ENCODE data around the gene RAD51B.
A peak's percentile ranks its signal among the peaks of the same experiment; 100 is the strongest.

Gene RAD51B

GRCh38 chr14:68011406-68012028, 191.9 kb downstream of the RAD51B start:
- DNase-seq (ENCODE audit: low read depth): no peak
- TF ChIP-seq, protein P1, sequence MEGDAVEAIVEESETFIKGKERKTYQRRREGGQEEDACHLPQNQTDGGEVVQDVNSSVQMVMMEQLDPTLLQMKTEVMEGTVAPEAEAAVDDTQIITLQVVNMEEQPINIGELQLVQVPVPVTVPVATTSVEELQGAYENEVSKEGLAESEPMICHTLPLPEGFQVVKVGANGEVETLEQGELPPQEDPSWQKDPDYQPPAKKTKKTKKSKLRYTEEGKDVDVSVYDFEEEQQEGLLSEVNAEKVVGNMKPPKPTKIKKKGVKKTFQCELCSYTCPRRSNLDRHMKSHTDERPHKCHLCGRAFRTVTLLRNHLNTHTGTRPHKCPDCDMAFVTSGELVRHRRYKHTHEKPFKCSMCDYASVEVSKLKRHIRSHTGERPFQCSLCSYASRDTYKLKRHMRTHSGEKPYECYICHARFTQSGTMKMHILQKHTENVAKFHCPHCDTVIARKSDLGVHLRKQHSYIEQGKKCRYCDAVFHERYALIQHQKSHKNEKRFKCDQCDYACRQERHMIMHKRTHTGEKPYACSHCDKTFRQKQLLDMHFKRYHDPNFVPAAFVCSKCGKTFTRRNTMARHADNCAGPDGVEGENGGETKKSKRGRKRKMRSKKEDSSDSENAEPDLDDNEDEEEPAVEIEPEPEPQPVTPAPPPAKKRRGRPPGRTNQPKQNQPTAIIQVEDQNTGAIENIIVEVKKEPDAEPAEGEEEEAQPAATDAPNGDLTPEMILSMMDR (conservative IDR thresholded peaks at IDR 0.05; ENCODE audit: low read depth, low read length): no peak
- no peak overlapping the region for H3K4me3 ChIP-seq (ENCODE audit: low read length)

DNA sequence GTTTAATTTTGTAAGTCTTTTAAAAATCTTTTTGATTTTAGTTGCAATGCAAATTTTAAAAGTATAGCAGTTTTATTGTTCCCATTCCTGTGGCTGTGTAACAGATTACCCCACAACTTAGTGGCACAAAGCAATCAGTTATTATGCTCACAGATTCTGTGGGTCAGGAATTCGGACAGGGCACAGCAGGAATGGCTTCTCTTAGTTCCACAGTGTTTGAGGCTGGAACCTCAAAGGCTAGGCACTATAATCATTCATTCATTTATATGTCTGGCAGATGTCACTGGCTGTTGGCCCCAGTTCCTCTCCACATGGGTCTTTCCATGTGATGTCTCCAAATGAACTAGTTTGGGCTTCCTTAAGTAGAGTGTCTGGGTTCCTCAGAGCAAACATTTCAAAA, 193.3 kb downstream of the RAD51B start:
- H3K4me3 ChIP-seq (ENCODE audit: low read length): no peak overlapping the region
- TF ChIP-seq, protein P1 (conservative IDR thresholded peaks at IDR 0.05; ENCODE audit: low read depth, low read length): no peak
- no peak for DNase-seq (ENCODE audit: low read depth)

GRCh38 chr14:68013326-68013725, 193.7 kb downstream of the RAD51B start:
- DNase-seq (ENCODE audit: low read depth): no peak
- no peak overlapping the region for H3K4me3 ChIP-seq (ENCODE audit: low read length)
- TF ChIP-seq, protein P1 (conservative IDR thresholded peaks at IDR 0.05; ENCODE audit: low read depth, low read length): no peak

GRCh38 chr14:68014771-68015170, 195.2 kb downstream of the RAD51B start:
- TF ChIP-seq, protein P1 (conservative IDR thresholded peaks at IDR 0.05; ENCODE audit: low read depth, low read length): no peak
- no peak for DNase-seq (ENCODE audit: low read depth)
- H3K4me3 ChIP-seq (ENCODE audit: low read length): no peak overlapping the region

DNA sequence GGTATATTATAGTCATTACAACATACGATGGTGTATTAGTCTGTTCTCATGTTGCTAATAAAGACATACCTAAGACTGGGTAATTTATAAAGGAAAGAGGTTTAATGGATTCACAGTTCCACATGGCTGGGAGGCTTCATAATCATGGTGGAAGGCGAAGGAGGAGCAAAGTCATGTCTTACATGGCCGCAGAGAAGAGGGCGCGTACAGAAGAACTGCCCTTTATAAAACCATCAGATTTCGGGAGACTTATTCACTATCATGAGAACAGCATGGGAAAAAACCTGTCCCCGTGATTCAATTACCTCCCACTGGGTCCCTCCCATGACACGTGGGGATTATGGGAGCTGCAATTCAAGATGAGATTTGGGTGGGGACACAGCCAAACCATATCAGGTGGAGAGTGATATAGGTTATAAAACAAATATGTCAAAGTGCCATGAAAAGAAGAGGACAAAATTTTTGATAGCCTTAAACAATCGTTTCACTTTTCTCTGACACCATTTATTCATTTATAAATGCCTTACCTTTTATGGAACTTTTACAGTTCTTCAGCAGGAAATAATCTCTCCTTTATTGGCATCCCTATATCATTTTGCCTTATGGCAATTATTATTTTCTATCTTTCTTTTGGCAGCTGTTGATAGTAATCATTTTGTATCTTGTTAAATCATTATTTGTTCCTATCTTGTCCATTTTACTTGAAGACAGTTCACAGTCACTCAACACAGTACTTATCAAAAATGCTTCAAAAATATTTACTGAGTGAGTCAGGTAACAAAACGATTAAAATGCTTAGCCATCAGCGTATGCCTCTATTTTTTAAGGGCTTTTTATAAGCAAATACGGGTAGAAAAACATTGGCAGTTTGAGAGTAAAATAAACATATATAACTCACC, 196.0 kb downstream of the RAD51B start:
- no peak for DNase-seq (ENCODE audit: low read depth)
- TF ChIP-seq, protein P1 (conservative IDR thresholded peaks at IDR 0.05; ENCODE audit: low read depth, low read length): no peak
- H3K4me3 ChIP-seq (ENCODE audit: low read length): no peak overlapping the region

GRCh38 chr14:68016255-68016914, 196.8 kb downstream of the RAD51B start:
- no peak overlapping the region for H3K4me3 ChIP-seq (ENCODE audit: low read length)
- TF ChIP-seq, protein P1 (conservative IDR thresholded peaks at IDR 0.05; ENCODE audit: low read depth, low read length): no peak
- peak; percentile 52 for DNase-seq (ENCODE audit: low read depth)
